ENCODE data around the gene PTPRC.

DNA sequence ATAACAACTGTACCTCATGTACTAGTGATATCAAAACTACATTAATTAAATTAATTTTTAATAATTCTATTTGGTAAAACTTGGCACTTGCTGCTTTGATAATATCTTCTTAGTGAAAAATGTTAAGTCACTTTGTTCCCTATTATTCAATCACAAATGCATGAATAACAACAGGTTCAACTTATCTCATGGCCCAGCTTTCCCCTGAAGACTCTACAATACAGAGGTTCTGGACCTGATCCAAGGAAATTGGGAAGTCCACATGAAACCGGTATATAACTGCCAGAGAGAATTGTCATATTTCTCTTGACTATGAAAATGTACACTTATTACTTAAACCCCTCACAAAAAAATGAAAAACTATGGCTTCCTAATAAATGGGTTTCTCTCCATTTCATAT lies 33.9 kb upstream of the PTPRC start:
- TF ChIP-seq, protein P1, sequence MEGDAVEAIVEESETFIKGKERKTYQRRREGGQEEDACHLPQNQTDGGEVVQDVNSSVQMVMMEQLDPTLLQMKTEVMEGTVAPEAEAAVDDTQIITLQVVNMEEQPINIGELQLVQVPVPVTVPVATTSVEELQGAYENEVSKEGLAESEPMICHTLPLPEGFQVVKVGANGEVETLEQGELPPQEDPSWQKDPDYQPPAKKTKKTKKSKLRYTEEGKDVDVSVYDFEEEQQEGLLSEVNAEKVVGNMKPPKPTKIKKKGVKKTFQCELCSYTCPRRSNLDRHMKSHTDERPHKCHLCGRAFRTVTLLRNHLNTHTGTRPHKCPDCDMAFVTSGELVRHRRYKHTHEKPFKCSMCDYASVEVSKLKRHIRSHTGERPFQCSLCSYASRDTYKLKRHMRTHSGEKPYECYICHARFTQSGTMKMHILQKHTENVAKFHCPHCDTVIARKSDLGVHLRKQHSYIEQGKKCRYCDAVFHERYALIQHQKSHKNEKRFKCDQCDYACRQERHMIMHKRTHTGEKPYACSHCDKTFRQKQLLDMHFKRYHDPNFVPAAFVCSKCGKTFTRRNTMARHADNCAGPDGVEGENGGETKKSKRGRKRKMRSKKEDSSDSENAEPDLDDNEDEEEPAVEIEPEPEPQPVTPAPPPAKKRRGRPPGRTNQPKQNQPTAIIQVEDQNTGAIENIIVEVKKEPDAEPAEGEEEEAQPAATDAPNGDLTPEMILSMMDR (conservative IDR thresholded peaks at IDR 0.05 in 1 of 2, IDR thresholded peaks at IDR 0.05 in 1 of 2; ENCODE audit: low read depth in 1 of 2, low read length in 2 of 2) = no peak
- no peak for TF ChIP-seq EZH2 (IDR thresholded peaks at IDR 0.05; ENCODE audit: low read length, missing control alignments)
